Measurements from ENCODE around the gene ECHDC3. TPM values are rescaled to one million over a fixed set of nuclear protein-coding genes. Genes with fewer than 3 reads are reported as not detected.

Gene ECHDC3
- total RNA-seq, 1 donor, result 1.3 TPM

DNA sequence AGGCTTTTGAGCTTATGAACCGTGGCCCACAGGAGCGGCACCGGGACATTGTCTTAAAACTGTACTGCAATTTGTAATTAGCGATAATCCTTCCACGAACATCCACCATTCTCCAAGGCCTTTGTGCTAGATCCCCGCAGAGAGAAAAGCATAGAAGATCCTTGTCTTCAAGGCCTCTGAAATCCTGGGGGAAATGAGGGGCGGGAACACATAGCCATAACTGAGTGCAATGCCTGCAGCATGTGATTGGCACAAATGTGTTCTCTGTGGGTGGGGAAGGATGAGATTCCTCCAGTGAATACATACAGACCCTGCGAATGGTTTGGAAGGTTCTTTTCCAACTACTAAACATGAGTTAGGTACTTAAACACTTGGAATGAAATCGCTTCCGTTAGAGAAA lies 55.1 kb downstream of the ECHDC3 start:
- DNase-seq (ENCODE audit: low read depth), result no peak
- TF ChIP-seq, protein P1, sequence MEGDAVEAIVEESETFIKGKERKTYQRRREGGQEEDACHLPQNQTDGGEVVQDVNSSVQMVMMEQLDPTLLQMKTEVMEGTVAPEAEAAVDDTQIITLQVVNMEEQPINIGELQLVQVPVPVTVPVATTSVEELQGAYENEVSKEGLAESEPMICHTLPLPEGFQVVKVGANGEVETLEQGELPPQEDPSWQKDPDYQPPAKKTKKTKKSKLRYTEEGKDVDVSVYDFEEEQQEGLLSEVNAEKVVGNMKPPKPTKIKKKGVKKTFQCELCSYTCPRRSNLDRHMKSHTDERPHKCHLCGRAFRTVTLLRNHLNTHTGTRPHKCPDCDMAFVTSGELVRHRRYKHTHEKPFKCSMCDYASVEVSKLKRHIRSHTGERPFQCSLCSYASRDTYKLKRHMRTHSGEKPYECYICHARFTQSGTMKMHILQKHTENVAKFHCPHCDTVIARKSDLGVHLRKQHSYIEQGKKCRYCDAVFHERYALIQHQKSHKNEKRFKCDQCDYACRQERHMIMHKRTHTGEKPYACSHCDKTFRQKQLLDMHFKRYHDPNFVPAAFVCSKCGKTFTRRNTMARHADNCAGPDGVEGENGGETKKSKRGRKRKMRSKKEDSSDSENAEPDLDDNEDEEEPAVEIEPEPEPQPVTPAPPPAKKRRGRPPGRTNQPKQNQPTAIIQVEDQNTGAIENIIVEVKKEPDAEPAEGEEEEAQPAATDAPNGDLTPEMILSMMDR (IDR thresholded peaks at IDR 0.05; ENCODE audit: insufficient read depth, low read depth, low read length), result no peak
- no peak overlapping the region for H3K4me3 ChIP-seq (ENCODE audit: low read depth, low read length)

DNA sequence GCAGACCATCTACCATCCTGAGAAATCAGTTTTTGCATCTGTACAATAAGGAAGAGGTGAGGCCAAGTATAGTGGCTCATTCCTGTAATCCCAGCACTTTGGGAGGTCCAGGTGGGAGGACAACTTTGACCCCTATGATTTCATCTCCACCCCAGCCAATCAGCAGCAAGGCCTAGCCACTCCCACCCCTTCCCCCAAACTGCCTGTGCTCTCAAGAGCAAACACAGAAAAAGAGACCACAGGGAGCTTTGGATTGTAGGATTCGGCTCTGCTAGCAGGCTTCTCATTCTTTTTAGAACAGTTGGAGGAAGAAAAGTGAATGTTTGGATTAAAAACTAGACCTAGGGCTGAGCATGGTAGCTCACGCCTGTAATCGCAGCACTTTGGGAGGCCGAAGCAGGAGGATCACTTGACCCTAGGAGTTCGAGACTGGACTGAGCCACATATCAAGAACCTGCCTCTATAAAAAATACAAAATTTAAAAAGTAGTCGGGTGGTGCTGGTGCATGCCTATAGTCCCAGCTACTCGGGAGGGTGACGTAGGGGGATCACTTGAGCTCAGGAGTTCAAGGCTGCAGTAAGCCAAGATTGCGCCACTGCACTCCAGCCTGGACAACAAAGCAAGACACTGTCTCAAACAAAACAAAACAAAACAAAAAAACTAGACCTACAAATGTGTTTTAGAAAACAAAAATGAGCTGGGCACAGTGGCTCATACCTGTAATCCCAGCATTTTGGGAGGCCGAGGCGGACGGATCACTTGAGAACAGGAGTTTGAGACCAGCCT lies 55.9 kb downstream of the ECHDC3 start:
- TF ChIP-seq, protein P1 (IDR thresholded peaks at IDR 0.05; ENCODE audit: insufficient read depth, low read depth, low read length), result no peak
- H3K4me3 ChIP-seq (ENCODE audit: low read depth, low read length), result no peak overlapping the region
- no peak for DNase-seq (ENCODE audit: low read depth)

DNA sequence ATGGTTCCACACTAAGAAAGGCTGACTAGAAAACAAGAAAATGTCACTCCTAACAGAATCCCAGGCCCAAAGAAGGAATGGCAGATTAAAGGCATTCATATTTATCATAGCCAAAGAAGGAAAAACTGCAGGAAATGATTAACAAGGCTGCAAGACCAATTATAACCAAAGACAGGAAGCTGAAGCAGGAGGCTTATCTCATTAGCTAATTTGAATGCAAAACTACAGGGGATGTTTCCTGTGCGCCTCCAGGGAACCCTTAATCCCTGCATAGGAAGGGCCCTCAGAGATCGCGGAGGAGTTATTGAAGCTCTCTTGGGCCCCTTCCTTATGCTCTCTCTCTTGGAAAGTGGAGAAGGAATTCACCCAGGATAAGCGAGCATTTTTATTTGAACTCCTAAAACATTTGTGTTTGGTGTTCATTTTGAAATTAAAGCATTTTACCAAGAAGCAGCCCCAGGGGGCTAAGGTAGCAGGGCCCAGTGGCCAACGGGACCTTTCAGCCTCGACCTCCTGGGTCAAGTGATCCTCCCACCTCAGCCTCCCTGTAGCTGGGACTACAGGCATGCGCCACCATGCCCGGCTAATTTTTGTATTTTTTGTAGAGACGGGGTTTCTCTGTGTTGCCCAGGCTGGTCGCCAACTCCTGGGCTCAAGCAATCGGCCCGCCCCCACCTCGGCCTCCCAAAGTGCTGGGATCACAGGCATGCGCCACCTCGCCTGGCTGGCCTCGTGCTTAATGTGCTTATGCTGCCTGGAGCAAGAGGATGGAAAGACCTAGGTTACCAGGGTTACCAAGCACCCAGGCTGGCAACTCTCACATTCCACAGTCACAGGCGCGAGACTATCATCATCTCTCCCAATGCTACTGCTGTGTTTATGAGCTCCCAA lies 56.9 kb downstream of the ECHDC3 start:
- H3K4me3 ChIP-seq (ENCODE audit: low read depth, low read length), result no peak overlapping the region
- TF ChIP-seq, protein P1 (IDR thresholded peaks at IDR 0.05; ENCODE audit: insufficient read depth, low read depth, low read length), result no peak
- peak; percentile 14 for DNase-seq (ENCODE audit: low read depth)

DNA sequence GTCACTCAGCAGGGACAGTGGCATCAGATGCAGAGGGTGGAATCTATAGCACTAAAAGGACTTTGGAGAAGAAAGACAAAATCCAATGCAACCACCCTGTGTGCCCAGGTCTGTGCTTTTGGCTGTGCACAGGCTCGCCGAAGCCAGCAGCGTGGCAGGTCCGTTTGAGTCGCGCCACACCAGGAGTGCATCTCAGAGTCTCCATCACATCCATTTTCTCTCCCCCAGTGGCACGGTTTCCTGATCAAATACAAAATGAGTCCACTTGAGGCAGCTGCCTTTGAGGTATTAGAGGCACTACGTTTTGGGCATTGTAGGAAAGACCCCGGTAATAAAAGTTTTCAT lies 57.5 kb downstream of the ECHDC3 start:
- DNase-seq (ENCODE audit: low read depth), result no peak
- TF ChIP-seq, protein P1 (IDR thresholded peaks at IDR 0.05; ENCODE audit: insufficient read depth, low read depth, low read length), result no peak
- no peak overlapping the region for H3K4me3 ChIP-seq (ENCODE audit: low read depth, low read length)

DNA sequence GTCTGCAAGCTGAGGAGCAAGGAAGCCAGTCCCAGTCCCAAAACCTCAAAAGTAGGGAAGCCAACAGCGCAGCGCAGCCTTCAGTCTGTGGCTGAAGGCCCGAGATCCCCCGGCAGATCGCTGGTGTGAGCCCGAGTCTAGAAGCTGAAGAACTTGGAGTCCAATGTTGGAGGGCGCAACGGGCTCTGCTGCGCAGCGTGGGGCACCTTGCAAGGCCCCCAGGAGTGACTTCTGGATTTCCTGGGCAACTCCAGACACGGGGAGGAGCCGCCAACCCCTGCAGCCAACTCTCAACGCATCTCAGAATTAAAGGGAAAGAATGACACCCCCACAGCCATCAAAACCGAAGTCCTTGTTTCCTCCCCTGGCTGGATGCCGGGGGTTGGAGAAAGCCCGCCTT lies 62.2 kb downstream of the ECHDC3 start:
- DNase-seq (ENCODE audit: low read depth), result no peak
- TF ChIP-seq, protein P1 (IDR thresholded peaks at IDR 0.05; ENCODE audit: insufficient read depth, low read depth, low read length), result no peak
- no peak overlapping the region for H3K4me3 ChIP-seq (ENCODE audit: low read depth, low read length)

DNA sequence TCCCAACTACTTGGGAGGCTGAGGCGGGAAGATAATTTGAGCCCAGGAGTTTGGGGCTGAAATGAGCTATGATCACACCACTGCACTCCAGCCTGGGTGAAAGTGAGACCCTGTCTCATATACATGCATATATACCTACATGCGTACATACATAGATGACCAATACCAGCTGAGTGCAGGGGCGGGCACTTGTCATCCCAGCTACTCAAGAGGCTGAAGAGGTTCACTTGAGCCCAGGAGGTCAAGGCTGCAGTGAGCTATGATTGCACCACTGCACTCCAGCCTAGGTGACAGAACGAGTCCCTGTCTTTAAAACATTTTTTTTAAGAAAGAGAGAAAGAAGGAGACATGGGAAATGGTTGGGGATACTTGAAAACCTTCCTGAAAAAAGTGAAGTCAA lies 63.6 kb downstream of the ECHDC3 start:
- H3K4me3 ChIP-seq (ENCODE audit: low read depth, low read length), result no peak overlapping the region
- DNase-seq (ENCODE audit: low read depth), result no peak
- TF ChIP-seq, protein P1 (IDR thresholded peaks at IDR 0.05; ENCODE audit: insufficient read depth, low read depth, low read length), result no peak

Data from fibroblast of villous mesenchyme (primary cell).